Peyer's patch (tissue), 4 donors: ENCODE data around the gene CTNNA2. TPM values are rescaled to one million over a fixed set of nuclear protein-coding genes. Genes with fewer than 3 reads are reported as not detected.

Experiments used
- DNase-seq, 3 donors: peaks; one replicate each; pipeline ENCODE4 v3.0.0-alpha.2; 2017 to 2019
- H3K27ac ChIP-seq, 4 donors: fragments of 200-600 bp; sonication (generic); one replicate each; pipeline ENCODE4 v1.5.1; 2016 to 2019
- H3K27me3 ChIP-seq, 2 donors: fragments of 200-600 bp; sonication (generic); one replicate each; pipeline ENCODE4 v1.5.1; 2019
- H3K36me3 ChIP-seq, 3 donors: fragments of 200-600 bp; sonication (generic); one replicate each; pipeline ENCODE4 v1.5.1; 2016 to 2019
- H3K4me1 ChIP-seq, 4 donors: fragments of 200-600 bp; sonication (generic); one replicate each; pipeline ENCODE4 v1.5.1; 2016 to 2019
- H3K4me3 ChIP-seq, 4 donors: fragments of 200-600 bp; sonication (generic); 1 replicate in 3 of 4; 2 replicates in 1 of 4; pipeline ENCODE4 v1.5.1; 2016 to 2019; ENCODE audit warnings: mild to moderate bottlenecking in 1 of 4
- H3K9me3 ChIP-seq, 4 donors: fragments of 200-600 bp; sonication (generic); one replicate each; pipeline ENCODE4 v1.5.1; 2016 to 2019; ENCODE audit warnings: mild to moderate bottlenecking in 1 of 4
- POLR2A ChIP-seq, 2 donors: fragments of 450-650 bp; IDR thresholded peaks; one replicate each; pipeline ENCODE4 v1.5.1; 2017; ENCODE audit warnings: antibody characterized with exemption in 2 of 2, mild to moderate bottlenecking in 2 of 2, moderate library complexity in 2 of 2
- total RNA-seq, 4 donors: library from RNA; depleted of rRNA; stranded (reverse); fragments of >200 nt; gene quantifications; one replicate each; pipeline ENCODE4 v1.1.0, GENCODE V29; 2016
- TF ChIP-seq, protein P1 (sequence below), 6 experiments: fragments of 450-650 bp in 4 of 6; fragments of 200-600 bp in 2 of 6; sonication (generic) in 1 of 6; IDR thresholded peaks; one replicate each; pipeline ENCODE4 v1.5.1; 2017 to 2019; ENCODE audit warnings: antibody characterized with exemption in 6 of 6, mild to moderate bottlenecking in 3 of 6, moderate library complexity in 1 of 6

The CTNNA2 gene
- total RNA-seq, 4 donors from 2014 or later, result 0.67 to 5.3 (median 0.88) TPM; not detected in 1

DNA sequence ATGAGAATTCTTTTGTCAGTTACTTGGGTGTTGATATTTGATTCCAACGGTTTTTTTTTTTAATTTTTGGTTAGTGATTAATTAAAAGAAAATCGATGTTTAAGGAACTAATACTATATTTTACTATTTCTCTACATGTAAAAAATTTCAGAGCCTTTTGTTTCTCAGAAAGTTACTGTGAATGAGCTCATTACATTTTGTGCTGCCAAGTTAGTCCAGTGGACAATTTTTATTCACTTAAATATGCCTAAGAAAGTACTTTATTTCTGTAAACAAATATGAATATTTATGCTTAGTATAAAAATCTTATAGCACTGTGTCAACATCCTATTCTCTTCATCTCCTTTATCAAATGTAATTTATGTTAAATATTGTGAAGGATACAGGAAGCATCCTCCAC, 309.3 kb downstream of the CTNNA2 start:
- Histone ChIP-seq H3K27ac (no peak overlapping the region), H3K4me1 (no peaks in the 10 kb centered on the region), H3K9me3 (no peaks in the 10 kb centered on the region), H3K36me3 (no peaks in the 10 kb centered on the region), H3K27me3 (no peaks in the 10 kb centered on the region), H3K4me3 (no peak overlapping the region)
- no peak for DNase-seq
- TF ChIP-seq, protein P1, sequence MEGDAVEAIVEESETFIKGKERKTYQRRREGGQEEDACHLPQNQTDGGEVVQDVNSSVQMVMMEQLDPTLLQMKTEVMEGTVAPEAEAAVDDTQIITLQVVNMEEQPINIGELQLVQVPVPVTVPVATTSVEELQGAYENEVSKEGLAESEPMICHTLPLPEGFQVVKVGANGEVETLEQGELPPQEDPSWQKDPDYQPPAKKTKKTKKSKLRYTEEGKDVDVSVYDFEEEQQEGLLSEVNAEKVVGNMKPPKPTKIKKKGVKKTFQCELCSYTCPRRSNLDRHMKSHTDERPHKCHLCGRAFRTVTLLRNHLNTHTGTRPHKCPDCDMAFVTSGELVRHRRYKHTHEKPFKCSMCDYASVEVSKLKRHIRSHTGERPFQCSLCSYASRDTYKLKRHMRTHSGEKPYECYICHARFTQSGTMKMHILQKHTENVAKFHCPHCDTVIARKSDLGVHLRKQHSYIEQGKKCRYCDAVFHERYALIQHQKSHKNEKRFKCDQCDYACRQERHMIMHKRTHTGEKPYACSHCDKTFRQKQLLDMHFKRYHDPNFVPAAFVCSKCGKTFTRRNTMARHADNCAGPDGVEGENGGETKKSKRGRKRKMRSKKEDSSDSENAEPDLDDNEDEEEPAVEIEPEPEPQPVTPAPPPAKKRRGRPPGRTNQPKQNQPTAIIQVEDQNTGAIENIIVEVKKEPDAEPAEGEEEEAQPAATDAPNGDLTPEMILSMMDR (IDR thresholded peaks at IDR 0.05), result no peak
- no peak for TF ChIP-seq POLR2A (IDR thresholded peaks at IDR 0.05)

DNA sequence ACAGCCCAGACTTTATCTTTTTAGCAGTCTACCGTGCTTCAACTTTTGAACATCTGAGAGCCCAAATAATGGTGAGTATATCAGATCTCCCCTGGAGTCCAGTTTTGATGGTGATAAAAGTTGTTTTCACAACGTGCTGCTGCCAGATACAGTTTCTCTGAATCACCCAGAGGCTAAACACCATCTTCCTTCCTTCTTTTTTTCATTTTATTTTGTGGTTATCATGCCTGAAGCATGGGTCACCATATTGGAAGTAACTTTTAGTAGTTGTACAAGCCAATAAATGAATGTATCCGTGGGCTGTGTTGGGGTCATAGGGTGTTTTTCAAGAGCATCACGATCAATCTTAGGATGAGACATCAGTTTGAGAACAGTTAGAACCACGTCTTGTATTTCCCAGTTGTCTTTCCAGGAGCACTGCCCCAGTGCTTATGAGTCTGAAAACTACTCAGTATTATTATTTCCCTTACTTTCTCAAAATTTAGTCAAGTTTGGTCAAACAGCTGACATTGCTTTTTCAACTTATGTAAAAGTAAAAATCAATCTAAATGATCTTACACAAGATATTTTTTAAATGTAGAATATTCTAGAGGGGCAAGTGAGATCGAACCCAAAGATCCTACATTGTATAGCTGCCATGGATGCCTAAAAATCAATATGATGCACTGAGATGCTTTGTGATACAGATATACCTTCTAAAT, 311.4 kb downstream of the CTNNA2 start:
- H3K4me1 ChIP-seq, result no peaks in the 10 kb centered on the region
- TF ChIP-seq POLR2A (IDR thresholded peaks at IDR 0.05), result no peak
- TF ChIP-seq, protein P1 (IDR thresholded peaks at IDR 0.05), result no peak
- no peaks in the 10 kb centered on the region for H3K27me3 ChIP-seq
- no peak overlapping the region for H3K4me3 ChIP-seq
- H3K27ac ChIP-seq, result no peak overlapping the region
- no peaks in the 10 kb centered on the region for H3K9me3 ChIP-seq
- no peaks in the 10 kb centered on the region for H3K36me3 ChIP-seq
- no peak for DNase-seq

DNA sequence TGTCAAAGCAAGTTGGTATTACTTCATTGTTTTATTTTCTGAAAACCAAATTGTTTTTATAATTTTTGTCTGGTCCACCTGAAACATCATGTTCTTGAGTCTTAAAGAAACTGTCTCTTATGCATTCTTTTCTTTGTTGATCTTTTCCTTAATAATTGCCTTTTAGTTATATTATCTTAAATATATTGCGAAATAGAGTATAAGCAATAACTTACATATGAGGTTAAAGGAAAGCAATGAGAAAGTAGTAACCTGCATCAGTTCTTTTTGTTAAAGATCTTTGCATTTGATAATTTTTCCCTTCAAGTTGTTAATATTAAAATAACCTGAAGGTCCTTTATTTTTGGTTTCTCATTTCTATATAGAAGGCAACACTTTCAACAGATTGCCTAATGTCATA, 315.0 kb downstream of the CTNNA2 start:
- Histone ChIP-seq H3K9me3 (no peaks in the 10 kb centered on the region), H3K4me3 (no peak overlapping the region), H3K36me3 (no peaks in the 10 kb centered on the region), H3K27ac (no peak overlapping the region), H3K4me1 (no peaks in the 10 kb centered on the region), H3K27me3 (no peaks in the 10 kb centered on the region)
- no peak for DNase-seq
- TF ChIP-seq, protein P1 (IDR thresholded peaks at IDR 0.05), result no peak
- TF ChIP-seq POLR2A (IDR thresholded peaks at IDR 0.05), result no peak

DNA sequence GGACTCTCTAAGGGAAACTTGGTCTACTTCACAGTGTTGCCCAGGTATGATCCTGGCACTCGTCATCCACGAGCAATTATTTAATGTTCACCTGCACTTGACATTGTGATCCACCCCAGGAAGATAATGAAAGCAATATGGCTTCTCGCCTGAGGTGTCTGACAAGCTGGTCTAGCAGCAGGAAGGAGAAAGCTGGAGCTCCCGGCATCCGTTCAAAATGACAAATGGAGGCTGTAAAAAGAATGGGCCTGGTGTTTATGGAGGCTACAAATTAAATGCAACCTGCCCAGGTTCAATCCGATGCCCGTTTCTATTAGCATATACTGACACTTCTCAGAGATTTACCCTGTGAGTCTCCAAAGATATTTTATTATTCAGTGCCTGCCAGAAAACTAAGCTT, 317.6 kb downstream of the CTNNA2 start:
- TF ChIP-seq POLR2A (IDR thresholded peaks at IDR 0.05), result no peak
- TF ChIP-seq, protein P1 (IDR thresholded peaks at IDR 0.05), result no peak
- Histone ChIP-seq H3K4me1 (no peaks in the 10 kb centered on the region), H3K36me3 (no peaks in the 10 kb centered on the region), H3K4me3 (no peak overlapping the region), H3K27ac (no peak overlapping the region), H3K27me3 (no peaks in the 10 kb centered on the region), H3K9me3 (no peaks in the 10 kb centered on the region)
- no peak for DNase-seq

DNA sequence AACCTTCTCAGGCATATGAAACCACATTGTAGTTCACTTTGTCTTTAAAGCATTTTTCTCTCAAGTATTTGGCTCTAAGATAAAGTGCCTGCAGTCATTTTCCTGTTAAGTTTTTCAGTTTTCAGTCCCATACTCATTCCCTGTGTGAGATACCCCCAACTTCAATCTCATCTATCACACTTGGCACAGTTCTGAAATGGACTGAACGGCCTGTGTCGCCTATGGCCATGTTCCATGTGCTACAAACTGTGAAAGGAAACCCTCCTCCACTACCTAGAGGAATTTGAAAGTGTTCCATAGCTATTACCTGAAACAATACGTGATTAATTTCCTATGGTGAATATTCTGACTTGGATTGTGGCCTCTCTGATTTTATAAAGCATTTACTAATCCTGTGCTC, 319.1 kb downstream of the CTNNA2 start:
- no peaks in the 10 kb centered on the region for H3K9me3 ChIP-seq
- no peaks in the 10 kb centered on the region for H3K27me3 ChIP-seq
- H3K36me3 ChIP-seq, result no peaks in the 10 kb centered on the region
- H3K4me1 ChIP-seq, result no peaks in the 10 kb centered on the region
- TF ChIP-seq, protein P1 (IDR thresholded peaks at IDR 0.05), result no peak
- TF ChIP-seq POLR2A (IDR thresholded peaks at IDR 0.05), result no peak
- no peak overlapping the region for H3K27ac ChIP-seq
- DNase-seq, result no peak
- no peak overlapping the region for H3K4me3 ChIP-seq
